Myocyte (in vitro differentiated cells): ENCODE results near the gene CRIP2. TPM values are rescaled to one million over a fixed set of nuclear protein-coding genes. Genes with fewer than 3 reads are reported as not detected.

Experiments used
- DNase-seq: peaks from one replicate; pipeline ENCODE4 v3.0.0-alpha.2; 2012; ENCODE audit warnings: low read depth
- total RNA-seq: library from RNA; depleted of rRNA; stranded (reverse); fragments of >200 nt; gene quantifications from 2 replicates; pipeline ENCODE4 v1.2.3, GENCODE V29; 2014

CRIP2 gene
- total RNA-seq, 1 donor from 2014 or later, result 586 TPM

DNA sequence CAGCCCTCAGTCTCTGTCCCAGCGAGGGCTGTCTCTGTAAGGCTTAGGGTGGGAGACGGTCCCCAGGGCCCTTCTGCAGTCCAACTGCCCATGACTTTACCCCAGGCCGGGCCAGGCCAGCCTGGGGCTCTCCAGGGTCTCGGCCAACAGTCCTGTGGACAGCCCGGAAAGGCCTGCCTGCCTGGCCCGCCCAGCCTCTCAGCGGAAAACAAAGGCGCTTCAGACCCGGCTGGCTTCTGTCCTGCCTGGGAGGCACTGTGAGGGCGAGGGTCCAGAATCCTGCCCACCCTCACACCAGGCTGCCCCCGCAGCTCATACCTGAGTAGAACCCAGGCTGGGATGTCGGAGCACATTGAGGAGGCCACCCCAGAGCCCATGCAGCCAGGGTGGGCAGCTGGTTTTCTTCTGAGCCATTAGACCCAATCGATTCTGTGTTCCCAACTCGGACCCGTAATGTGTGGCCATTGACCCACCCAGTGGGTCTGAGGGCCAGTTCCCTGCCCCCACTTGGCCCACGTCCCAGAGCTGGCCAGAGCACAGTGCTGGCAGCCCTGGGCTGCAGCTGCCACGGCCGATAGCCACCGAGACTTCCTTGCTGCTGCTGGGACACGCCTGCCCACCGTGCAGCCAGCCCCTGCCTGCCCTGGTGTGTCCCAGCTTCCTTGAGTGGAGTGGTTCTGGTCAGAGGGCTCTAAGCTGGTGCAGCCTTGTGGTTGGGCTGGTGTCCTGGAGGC, 1.6 kb downstream of the CRIP2 start:
- DNase-seq, result peak; percentile 94

DNA sequence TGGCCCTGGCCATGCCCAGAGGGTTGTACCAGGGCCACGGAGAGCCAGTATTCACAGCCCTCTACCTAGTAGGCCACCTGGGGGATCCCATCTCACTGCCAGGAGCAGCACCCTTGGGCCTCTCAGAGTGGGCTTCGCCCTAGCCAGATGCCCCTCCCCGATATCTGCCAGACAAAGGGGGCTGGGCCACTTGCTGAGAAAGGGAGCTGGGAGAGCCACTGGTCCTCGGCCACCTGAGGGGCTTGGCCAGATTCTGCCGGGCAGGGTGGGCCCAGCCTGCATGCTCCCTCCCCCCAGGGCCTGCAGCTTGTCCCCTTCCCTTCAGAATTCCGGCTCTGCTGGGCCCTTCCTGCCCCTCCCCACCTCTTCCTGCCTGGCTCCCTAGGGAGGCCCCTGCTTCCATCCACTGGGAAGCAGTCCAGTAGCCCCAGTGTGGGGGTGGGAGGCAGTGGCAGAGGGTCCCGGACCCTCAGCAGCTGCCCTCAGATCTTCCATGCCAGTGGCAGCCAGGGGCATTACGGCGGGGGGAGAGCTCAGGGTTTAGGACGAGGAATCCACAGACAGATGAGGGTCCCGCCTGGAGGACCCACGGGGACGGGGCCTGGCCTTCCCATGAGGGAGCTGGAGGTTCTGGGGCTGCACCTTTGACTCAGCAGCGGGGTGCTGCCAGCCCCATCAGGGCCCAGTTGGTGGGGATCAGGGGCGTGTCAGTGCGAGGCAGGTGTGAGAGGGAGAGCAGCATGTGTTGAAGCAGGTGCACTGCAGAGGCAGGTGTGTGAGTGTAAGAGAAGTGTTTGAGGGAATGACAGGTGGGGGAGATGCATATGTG, 2.4 kb downstream of the CRIP2 start:
- DNase-seq, result no peak

DNA sequence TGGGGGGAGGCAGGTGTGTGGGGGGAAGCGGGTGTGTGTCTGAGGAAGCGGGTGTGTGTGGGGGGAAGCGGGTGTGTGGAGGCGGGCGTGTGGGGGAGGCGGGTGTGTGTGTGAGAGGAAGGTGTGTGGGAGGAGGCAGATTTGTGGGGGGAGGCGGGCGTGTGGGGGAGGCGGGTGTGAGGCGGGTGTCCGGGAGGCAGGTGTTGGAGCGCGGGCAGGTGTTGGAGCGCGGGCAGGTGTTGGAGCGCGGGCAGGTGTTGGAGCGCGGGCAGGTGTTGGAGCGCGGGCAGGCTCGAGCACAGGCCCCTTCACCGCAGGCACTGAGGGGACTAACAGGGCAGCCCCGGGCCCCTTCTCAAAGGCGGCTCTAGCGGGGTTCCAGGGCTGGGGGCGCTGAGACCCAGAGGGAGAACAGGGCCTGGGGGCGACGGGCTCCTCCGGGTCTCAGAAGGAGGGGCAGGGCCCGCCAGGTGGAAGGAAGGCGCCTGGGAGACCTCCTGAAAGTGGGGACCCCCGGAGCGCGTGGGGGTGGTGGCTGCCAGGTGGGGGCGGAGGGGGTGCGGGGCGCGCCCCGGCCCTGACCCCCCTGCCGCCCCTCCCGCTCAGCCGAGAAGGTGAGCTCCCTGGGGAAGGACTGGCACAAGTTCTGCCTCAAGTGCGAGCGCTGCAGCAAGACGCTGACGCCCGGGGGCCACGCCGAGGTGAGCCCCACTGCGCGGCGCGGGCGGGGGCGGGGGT, 3.2 kb downstream of the CRIP2 start:
- no peak for DNase-seq

DNA sequence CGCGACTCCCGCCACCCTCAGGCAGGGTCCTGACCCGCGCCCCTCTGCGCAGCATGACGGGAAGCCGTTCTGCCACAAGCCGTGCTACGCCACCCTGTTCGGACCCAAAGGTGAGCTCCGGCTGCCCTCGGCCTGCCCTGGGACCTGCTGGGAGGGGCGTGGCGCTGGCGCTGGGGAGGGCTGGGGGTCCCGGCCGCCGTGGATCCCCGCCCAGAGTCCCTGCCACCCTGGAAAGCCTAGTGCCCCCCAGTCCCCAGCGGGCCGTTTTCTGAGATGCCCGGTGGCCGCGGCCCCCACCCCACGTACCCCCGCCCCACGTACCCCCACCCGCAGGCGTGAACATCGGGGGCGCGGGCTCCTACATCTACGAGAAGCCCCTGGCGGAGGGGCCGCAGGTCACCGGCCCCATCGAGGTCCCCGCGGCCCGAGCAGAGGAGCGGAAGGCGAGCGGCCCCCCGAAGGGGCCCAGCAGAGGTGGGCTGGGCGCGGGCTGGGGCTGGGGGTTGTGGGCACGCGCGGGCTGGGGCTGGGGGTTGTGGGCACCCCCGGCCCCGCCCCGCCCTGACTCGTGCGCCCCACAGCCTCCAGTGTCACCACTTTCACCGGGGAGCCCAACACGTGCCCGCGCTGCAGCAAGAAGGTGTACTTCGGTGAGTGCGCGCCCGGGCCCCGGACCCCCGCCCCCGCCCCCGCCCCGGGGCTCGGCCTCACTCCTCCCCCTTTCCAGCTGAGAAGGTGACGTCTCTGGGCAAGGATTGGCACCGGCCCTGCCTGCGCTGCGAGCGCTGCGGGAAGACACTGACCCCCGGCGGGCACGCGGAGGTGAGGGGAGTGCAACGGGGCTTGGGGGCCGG, 4.0 kb downstream of the CRIP2 start:
- DNase-seq, result no peak

DNA sequence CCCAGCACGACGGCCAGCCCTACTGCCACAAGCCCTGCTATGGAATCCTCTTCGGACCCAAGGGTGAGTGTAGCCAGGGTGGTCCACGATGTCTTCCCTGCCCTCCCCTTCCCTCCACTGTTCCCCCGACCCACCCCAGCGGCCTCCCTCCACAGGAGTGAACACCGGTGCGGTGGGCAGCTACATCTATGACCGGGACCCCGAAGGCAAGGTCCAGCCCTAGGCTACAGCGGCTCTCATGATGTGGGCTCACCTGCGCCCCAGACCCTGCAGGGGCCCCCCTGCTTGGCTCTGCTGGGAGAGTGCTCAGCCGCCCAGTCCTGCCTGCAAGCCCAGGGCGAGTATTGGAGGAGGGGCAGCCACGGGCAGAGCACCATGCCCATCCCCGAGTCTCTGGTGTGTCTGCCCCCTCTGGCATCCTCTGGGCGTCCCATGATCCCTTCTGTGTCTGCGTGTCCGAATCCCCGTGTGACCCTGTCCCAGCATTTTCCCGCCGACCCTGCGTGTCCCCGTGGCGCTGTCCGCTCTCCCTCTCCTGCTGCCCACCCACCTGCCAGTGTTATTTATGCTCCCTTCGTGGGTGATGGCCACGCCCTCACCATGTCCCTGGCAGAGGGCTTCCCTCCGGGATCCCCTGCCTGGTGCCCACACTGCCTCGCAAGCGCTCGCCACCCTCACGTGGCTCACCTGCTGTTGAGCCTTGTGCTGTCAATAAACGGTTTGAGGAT, 5.0 kb downstream of the CRIP2 start:
- peak; percentile 68 for DNase-seq

DNA sequence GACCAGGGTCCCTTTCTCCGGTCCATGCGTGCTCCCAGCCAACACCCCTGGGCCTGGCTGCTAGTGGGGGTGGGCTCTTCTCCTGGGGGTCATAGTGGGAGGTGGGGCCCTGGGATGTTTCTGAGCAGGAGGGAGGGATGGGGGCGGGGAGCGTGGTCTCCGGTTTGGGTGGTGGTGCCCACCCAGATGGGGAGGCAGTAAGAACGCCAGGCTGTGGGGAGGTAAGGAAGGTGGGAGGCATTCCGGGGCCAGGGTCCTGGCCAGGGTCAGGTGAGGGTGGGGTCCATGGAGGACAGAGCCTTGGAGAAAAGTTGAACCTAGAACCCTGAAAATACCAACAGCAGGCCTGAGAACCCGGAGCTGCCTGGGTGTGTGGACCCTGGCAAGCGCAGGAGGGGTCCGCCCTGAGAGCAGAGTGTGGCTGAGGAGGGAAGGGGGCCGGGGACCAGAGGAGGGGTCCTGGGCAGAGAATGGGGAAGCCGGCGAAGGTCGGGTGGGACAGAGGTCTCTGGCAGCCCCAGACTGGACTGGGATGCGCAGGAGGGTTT, 5.7 kb downstream of the CRIP2 start:
- DNase-seq, result no peak

DNA sequence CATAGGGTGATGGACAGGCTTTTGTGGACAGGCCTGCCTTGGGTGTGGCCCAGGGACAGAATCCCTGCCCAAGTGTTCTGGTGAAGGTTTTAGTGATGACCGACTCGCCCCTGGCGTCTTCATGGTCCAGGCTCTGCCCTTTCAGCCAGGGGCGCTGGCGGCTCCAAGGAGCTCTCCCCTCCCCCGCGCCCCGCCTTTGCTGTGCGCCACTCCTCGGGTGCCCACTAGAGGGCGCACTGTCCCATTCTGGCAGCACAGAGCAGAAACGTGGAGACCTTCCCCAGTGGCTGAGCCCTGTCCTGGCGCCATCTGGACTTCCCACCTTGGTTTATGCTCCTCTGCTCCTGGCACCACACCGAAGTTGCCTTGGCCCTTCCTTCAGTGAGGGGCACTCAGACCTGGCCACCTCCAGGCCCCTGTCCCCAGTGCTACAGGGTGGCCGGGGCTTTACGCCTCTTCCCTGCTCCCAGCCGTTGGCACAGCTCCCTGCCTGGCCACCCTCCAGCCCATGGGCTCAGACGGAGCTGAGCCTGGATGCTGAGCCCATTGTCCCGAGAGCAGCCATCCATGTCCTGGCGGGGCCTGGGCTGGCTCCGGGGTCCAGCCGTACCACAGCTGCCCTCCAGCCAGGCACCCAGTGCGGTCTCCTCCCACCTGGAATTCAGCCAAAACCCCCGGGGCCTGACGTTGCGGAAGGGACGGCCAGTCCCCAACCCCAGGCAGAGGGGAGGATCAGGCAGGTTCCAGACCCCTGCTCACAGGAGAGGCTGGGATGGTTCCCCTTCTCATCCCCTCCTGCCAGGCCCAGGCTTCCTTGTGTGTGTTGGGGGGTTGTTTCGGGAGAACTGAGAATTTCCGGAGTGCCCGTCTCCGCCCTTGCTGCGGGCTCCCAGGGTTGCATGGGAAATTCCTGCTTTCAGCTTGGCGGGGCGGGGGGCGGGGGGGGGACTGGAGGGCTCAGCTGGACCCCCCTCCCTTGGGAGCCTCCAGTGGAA, 6.5 kb downstream of the CRIP2 start:
- peak; percentile 92 for DNase-seq

DNA sequence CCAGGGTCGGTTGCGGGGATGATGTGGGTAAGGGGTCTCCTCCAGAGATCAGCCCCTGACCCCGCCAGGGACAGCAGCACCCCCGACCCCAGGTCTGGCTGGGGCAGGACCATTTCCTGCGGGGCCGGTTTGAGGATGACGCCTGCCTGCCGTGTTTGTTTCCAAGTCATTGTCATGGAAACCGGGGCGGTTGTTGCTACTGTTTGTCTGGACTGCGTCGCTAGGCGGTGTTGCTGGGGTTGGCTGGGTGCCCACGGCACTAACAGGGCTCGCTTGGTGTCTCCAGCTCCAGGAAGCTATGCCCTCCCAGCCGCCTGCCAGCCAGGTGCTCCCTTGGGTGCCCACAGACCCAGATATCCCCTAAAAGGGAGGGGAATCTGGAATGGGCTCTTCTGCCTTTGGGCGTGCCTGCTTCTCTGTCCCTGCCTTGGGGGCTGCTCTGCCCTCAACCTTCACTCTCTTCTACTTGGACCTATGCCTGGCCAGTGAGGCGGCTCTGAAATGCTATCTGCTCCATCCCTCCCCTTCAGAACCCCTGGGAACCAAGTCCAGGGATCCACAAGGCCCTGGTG, 7.4 kb downstream of the CRIP2 start:
- DNase-seq, result peak; percentile 94

DNA sequence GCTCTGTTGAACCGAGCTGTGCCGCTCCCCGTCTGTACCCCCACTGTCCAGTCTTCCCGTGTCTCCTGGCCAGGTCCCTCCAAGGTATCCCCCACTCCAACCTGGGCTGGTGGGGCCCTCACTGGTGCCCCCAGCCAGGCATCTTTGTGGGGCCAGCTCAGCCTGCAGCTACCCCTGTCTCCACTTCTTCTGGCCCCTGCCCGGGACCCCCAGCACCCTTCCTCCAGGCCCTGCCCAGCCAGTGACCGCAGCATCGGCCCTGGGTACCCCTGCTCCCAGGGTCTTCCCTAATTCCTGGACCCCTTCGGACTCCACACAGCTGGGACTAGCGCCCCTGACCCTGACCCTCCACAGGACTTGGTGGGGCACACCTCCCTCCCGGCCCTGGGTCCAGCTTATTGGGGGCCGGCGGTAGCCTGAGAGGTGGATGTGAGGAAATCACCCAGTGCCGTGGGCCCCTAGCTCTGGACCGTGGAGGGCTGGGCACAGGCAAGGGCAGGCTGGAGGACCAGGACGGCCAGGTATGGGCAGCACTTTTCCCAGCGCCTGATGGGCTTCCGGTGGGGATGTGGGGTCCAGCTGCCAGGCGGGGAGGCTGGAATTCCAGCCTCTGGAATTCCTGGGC, 8.0 kb downstream of the CRIP2 start:
- no peak for DNase-seq

DNA sequence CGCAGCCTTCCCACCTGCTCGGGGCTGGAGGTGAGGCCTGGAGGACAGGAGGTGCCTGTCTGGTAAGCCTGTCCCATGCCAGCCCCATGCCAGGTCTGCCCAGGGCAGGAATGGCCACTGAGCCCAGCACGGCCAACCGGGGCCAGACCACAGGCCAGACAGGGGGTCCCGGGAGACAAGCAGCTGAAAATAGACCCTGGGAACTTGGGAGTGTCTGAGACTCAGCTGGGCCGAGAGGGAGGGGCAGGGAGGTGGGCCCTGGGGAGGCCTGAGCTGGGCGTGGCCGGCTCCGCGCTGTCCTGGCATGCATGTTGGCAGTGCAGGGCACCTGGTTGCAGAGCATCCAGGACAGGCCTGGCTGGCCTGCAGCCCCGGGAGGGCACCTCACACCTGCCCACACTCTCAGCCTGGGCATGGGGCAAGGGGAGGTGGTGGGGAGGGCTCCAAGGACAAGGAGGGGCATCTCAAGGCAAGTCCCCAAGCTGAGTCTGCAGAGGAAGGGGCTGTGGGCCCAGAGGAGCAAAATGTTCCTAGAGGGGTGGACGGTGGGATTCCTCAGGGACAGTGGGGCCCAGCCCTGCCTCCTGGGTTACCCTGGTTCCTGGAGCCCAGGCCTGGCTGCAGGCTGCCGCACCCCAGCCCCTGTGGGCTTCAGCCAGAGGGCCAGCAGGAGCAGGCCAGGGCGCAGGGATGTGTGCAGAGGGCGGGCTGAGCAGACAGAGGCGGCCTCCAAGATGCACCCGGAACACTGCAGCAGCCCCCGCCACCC, 8.9 kb downstream of the CRIP2 start:
- peak; percentile 86 for DNase-seq

DNA sequence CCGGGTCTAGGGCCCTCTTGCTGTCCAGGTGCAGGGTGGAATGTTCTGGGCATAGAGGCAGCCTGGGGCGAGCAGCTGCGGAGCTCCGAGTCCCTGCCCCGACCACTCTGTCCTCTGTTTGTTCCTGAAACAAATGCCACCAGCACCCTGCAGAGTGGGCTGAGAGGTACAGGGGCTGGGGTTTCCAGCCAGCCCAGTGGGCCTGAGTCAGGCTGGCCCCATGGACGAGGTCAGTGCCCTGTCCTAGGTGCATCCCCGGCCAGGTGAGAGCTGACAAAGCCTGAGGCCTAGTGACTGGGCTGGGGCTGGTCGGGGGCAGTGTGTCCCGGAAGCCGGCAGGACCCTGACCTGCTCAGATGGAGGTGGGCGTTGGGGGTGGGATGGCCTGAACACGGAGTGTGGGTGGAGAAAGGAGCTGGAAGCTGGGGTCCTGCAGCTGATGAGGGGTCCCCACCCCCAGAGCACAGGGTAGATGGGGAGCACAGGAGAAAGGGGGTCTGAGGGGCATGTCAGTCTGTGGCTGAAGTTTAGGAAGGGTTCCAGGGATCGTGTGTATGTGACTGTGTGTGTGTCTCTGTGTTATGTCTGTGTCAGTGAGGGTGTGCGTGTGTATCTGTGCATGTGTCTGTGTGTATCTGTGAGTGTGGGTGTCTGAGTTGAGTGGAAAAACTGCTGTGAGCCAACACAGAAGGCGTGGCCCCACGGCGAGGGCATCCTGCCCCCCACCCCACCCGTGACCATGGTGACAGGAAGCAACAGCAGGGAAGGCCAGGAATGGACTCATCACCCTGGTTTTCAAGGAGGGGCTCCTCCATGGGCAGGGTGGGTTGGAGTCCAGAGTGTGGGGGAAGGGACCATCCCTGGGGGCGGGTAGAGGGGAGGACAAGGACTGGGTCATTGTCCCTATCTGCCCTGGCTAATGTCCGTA, 9.7 kb downstream of the CRIP2 start:
- DNase-seq, result peak; percentile 53

DNA sequence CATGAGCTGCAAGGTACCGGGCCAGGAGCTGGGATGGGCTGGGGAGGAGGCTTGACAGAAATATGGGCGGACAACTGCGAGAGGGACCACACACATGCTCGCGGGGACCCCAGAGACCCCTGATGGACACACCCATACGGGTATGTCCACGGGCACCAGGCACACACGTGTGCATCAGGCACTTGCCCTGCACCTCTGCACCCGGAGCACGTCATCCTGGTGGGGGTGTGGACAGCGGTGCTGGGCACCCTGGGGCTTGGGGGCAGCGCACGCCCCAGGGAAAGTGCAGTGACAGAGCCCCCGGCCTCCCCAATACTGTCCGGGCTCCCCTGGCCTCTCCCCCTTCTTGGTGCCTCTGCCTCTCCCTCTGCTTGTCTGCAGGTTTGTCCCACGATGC, 10.4 kb downstream of the CRIP2 start:
- no peak for DNase-seq

DNA sequence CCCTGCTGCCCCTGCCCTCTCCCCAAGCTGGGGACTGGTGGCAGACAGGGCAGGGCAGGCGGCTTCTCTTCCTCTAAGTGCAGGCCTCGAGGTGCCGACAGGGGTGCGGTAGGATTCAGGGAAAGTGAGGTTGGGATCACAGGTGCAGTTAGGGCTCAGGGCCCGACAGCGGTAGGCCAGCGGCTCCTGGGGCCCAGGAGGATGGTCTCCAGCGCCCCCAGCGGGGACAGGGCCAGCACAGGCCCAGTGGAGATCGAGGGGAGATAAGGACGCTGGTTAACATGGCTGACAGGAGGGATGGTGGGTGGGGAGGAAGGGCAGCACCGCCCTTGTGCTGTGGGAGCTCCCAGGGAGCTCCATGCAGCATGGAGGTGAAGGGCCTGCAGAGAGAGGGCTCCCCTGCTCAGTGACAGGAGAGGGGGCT, 11.1 kb downstream of the CRIP2 start:
- DNase-seq, result no peak

DNA sequence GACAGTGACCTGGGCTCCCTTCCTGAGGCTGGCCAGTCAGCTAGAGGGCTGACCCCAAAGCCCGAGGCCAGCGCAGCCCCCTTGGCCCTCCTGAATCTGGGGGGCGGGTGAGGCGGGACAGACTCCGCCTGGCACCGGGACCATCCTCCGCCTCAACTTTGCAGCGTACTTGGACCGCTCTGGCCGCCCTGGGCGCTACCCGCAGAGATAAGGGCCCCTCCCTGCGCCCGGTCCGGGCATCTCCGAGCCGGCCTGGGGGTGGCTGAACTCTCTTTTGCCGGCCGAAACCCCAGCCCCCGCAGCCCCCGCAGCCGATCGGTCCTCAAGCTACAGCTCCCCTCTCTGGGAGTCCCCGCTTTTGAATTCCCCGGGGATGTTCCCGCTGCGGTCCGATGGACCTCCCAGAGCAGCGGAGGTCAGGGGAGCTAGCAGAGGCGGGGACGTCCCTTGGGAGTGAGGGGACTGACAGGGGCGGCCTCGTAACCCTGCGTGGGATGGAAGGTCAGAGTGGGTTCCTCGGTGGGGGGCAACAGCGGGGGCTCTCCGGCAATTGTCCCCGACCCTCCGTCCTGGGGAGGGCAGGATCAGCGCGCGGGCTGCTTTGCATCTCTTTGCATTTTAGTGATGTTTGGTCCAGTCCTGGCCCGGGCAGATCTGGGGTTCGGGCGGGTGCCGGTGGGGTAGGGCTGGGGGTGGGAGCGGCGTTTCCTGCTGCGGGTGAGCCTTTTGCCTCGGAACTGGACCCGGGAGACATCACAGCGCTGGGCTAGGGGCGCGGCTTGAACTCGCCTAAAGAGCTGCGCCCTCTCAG, 11.7 kb downstream of the CRIP2 start, which contains the start of gene CRIP1:
Gene CRIP1 (plus strand): TSS at position 724 of the 811 bp plus-strand sequence. CDS start 374 bp downstream, outside the sequence.
- no peak for DNase-seq

DNA sequence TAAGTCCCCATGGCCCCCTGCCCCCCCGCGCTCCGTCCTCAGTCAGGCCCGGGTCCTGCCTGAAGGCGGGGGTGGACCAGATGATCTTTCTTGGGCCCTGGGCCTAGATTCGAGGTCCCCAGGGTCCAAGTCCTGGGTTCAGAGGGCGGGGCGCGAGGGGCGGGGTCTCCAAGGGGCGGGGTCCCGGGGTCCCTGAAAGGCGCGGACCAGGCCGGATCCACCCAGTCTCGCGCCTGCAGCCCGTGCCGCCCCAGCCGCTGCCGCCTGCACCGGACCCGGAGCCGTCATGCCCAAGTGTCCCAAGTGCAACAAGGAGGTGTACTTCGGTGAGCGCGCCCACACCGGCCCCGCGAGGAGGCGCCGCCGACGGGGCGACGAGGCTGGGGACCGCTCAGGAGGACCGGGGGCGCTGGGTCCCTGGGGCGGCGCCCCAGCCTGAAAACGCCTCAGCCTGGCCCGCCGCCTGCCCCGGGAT, 12.4 kb downstream of the CRIP2 start:
- no peak for DNase-seq
